ENCODE data around the gene DMRT2.

GRCh38 chr9:1051584-1052275, 1.6 kb downstream of the DMRT2 start:
- no peak for TF ChIP-seq CTCF (IDR thresholded peaks at IDR 0.05; ENCODE audit: poor library complexity)
- TF ChIP-seq EZH2 (IDR thresholded peaks at IDR 0.05; ENCODE audit: borderline replicate concordance) = no peak
